H1 (cell line): ENCODE data around the gene UBE2O.

Experiments
- ATF2 ChIP-seq: IDR thresholded peaks from 2 replicates; pipeline ENCODE4 v1.6.1; 2012; ENCODE audit warnings: low read length, inconsistent platforms
- ATF3 ChIP-seq: IDR thresholded peaks from 2 replicates; pipeline ENCODE4 v1.6.1; 2011; ENCODE audit warnings: low read depth, mild to moderate bottlenecking, low read length; ENCODE audit not compliant: insufficient read depth
- CTCF ChIP-seq, 3 experiments: IDR thresholded peaks; 1 replicate in 2 of 3; 2 replicates in 1 of 3; pipeline versions ENCODE4 v1.5.1 to v1.6.1; 2011; ENCODE audit warnings: low read length in 3 of 3, mild to moderate bottlenecking in 3 of 3, inconsistent platforms in 2 of 3, low read depth in 1 of 3, moderate library complexity in 1 of 3; ENCODE audit not compliant: insufficient read depth in 1 of 3; ENCODE audit errors: control extremely low read depth in 1 of 3
- RAD21 ChIP-seq, 2 experiments: IDR thresholded peaks in 1 of 2; conservative IDR thresholded peaks in 1 of 2; 2 replicates each; pipeline ENCODE4 v1.6.1; 2011; ENCODE audit warnings: low read depth in 2 of 2, low read length in 2 of 2, improper control_type of control experiment in 1 of 2, inconsistent platforms in 1 of 2, mild to moderate bottlenecking in 1 of 2, moderate library complexity in 1 of 2
- USF2 ChIP-seq: IDR thresholded peaks from 2 replicates; pipeline ENCODE4 v1.6.1; 2011; ENCODE audit warnings: low read length, improper control_type of control experiment
- ZNF274 ChIP-seq: IDR thresholded peaks from 2 replicates; pipeline ENCODE4 v1.7.0; 2012; ENCODE audit warnings: low read length, borderline replicate concordance; ENCODE audit errors: extremely low read depth

GRCh38 chr17:76378548-76379274, 74.2 kb downstream of the UBE2O start:
- no peak for TF ChIP-seq CTCF (IDR thresholded peaks at IDR 0.05; ENCODE audit: control extremely low read depth in 1 of 3, insufficient read depth in 1 of 3, low read depth in 1 of 3, low read length in 3 of 3)
- TF ChIP-seq USF2, result no peak
- TF ChIP-seq RAD21 (IDR thresholded peaks at IDR 0.05 in 1 of 2, conservative IDR thresholded peaks at IDR 0.05 in 1 of 2; ENCODE audit: low read depth in 2 of 2, low read length in 2 of 2), result no peak
- TF ChIP-seq ZNF274, result no peak
- no peak for TF ChIP-seq ATF2
- TF ChIP-seq ATF3, result no peak
